PFSK-1 (cell line): ENCODE results near the gene VTI1A.
A peak's percentile ranks its signal among the peaks of the same experiment; 100 is the strongest.

ENCODE experiments used
- POLR2AphosphoS5 ChIP-seq: IDR thresholded peaks from 2 replicates; pipeline ENCODE4 v1.6.1; 2012; ENCODE audit warnings: low read depth, mild to moderate bottlenecking, control low read depth, low read length, moderate library complexity
- TAF1 ChIP-seq: IDR thresholded peaks from 2 replicates; pipeline ENCODE4 v1.6.1; 2012; ENCODE audit warnings: low read length, control low read depth, borderline replicate concordance; ENCODE audit not compliant: insufficient read depth
- TF ChIP-seq, protein P1 (sequence below), 2 experiments: IDR thresholded peaks; 2 replicates each; pipeline versions ENCODE4 v1.6.1 to v1.8.0; 2011 to 2012; ENCODE audit warnings: low read depth in 2 of 2, low read length in 2 of 2, control low read depth in 1 of 2, inconsistent platforms in 1 of 2, mild to moderate bottlenecking in 1 of 2, moderate library complexity in 1 of 2; ENCODE audit not compliant: insufficient read depth in 1 of 2

DNA sequence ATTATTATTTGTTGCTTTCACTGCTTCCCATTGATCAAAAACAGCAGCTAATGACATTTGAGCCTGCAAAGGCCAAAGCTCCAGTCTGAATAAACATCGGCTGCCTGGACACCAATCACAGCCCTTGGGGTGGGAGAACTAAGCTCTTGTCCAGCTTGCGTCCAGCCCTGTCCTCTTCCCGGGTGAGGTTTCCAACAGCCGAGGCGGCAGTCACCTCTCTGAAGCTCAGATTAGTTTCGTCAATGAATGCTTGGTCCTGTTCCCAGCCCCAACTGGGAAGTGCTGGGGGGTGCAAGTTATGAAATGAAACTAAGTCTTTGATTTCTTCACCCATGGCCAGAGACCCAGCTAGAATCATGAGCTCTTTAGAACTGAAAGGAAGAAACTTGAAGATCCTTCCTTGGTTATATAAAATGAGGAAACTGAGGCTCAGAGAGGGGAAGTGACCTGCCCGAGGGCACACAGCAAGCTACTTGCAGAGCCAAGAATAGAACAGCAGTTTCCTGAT, 389.0 kb downstream of the VTI1A start:
- TF ChIP-seq TAF1 (peak; percentile 32; the same call in 1 of the 2 replicates), POLR2AphosphoS5 (no peak)
- TF ChIP-seq, protein P1, sequence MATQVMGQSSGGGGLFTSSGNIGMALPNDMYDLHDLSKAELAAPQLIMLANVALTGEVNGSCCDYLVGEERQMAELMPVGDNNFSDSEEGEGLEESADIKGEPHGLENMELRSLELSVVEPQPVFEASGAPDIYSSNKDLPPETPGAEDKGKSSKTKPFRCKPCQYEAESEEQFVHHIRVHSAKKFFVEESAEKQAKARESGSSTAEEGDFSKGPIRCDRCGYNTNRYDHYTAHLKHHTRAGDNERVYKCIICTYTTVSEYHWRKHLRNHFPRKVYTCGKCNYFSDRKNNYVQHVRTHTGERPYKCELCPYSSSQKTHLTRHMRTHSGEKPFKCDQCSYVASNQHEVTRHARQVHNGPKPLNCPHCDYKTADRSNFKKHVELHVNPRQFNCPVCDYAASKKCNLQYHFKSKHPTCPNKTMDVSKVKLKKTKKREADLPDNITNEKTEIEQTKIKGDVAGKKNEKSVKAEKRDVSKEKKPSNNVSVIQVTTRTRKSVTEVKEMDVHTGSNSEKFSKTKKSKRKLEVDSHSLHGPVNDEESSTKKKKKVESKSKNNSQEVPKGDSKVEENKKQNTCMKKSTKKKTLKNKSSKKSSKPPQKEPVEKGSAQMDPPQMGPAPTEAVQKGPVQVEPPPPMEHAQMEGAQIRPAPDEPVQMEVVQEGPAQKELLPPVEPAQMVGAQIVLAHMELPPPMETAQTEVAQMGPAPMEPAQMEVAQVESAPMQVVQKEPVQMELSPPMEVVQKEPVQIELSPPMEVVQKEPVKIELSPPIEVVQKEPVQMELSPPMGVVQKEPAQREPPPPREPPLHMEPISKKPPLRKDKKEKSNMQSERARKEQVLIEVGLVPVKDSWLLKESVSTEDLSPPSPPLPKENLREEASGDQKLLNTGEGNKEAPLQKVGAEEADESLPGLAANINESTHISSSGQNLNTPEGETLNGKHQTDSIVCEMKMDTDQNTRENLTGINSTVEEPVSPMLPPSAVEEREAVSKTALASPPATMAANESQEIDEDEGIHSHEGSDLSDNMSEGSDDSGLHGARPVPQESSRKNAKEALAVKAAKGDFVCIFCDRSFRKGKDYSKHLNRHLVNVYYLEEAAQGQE (IDR thresholded peaks at IDR 0.05; ENCODE audit: insufficient read depth in 1 of 2, low read depth in 2 of 2, low read length in 2 of 2), result no peak
